IMR-90 (cell line): ENCODE measurements around the gene ZKSCAN8. TPM values are rescaled to one million over a fixed set of nuclear protein-coding genes. Genes with fewer than 3 reads are reported as not detected.
A peak's percentile ranks its signal among the peaks of the same experiment; 100 is the strongest.

Source experiments
- ATAC-seq: fragments of 200-7000 bp; cut with Tn5 transposase; 2 replicates; pipeline ENCODE4 v1.9.1; 2020; ENCODE audit warnings: low read depth, mild to moderate bottlenecking, moderate library complexity
- BruUV-seq: library from RNA; stranded (reverse); fragments of 400-500 nt; replicated peaks from 2 replicates; lab custom pipeline; 2021; lab: Mats Ljungman, UMichigan
- CTCF ChIA-PET: fragments of 300-600 bp; formaldehyde crosslinking; extraction: SDS; loops from one replicate; lab custom pipeline; 2021; ENCODE audit warnings: antibody characterized with exemption; lab: Yijun Ruan, JAX
- POLR2A ChIA-PET: fragments of 300-600 bp; sonication (Branson Sonifier 250); formaldehyde crosslinking; loops from one replicate; lab custom pipeline; 2022; ENCODE audit warnings: antibody characterized with exemption; ENCODE audit not compliant: unreplicated experiment; lab: Charles Lee
- DNase-seq: peaks from one replicate; pipeline ENCODE4 v3.0.0; 2013
- H2AFZ ChIP-seq: replicated peaks from 2 replicates; pipeline ENCODE3; 2013; ENCODE audit warnings: low read length, mild to moderate bottlenecking; ENCODE audit not compliant: poor library complexity
- H2AK5ac ChIP-seq: 2 replicates; pipeline ENCODE4 v1.6.1; 2013; ENCODE audit warnings: low read depth, low read length, inconsistent platforms
- H2AK9ac ChIP-seq: replicated peaks from 2 replicates; pipeline ENCODE3; 2013; ENCODE audit warnings: mild to moderate bottlenecking, low read depth, low read length, moderate library complexity; ENCODE audit not compliant: poor library complexity
- H2BK120ac ChIP-seq: 2 replicates; pipeline ENCODE4 v1.6.1; 2013; ENCODE audit warnings: low read depth, low read length, inconsistent platforms
- H2BK15ac ChIP-seq: 3 replicates; pipeline ENCODE4 v1.6.1; 2013; ENCODE audit warnings: low read depth, low read length, inconsistent platforms
- H2BK20ac ChIP-seq: 2 replicates; pipeline ENCODE4 v1.6.1; 2013; ENCODE audit warnings: low read depth, mild to moderate bottlenecking, inconsistent platforms, low read length, moderate library complexity
- H2BK5ac ChIP-seq: 2 replicates; pipeline ENCODE4 v1.6.1; 2013; ENCODE audit warnings: mild to moderate bottlenecking, low read depth, low read length, inconsistent platforms; ENCODE audit not compliant: poor library complexity, severe bottlenecking
- H3K14ac ChIP-seq: replicated peaks from 2 replicates; pipeline ENCODE4 v1.6.1; 2013; ENCODE audit warnings: low read depth, low read length, inconsistent platforms
- H3K18ac ChIP-seq: 2 replicates; pipeline ENCODE4 v1.6.1; 2013; ENCODE audit warnings: low read depth, low read length, control low read depth
- H3K23ac ChIP-seq: 2 replicates; pipeline ENCODE4 v1.6.1; 2013; ENCODE audit warnings: low read depth, low read length, inconsistent platforms
- H3K27ac ChIP-seq: 2 replicates; pipeline ENCODE4 v1.5.1; 2013; ENCODE audit warnings: mild to moderate bottlenecking, control low read depth, low read length; ENCODE audit not compliant: insufficient read depth
- H3K27me3 ChIP-seq: 2 replicates; pipeline ENCODE4 v1.6.1; 2013; ENCODE audit warnings: low read length; ENCODE audit not compliant: control insufficient read depth, insufficient read depth
- H3K36me3 ChIP-seq: 2 replicates; pipeline ENCODE4 v1.6.1; 2013; ENCODE audit warnings: low read length, mixed read lengths; ENCODE audit not compliant: control insufficient read depth, insufficient read depth
- H3K4ac ChIP-seq: 2 replicates; pipeline ENCODE4 v1.6.1; 2013; ENCODE audit warnings: low read depth, low read length, inconsistent platforms
- H3K4me1 ChIP-seq: 2 replicates; pipeline ENCODE4 v1.6.1; 2013; ENCODE audit warnings: low read length, mixed read lengths; ENCODE audit not compliant: control insufficient read depth, insufficient read depth
- H3K4me2 ChIP-seq: 2 replicates; pipeline ENCODE4 v1.6.1; 2013; ENCODE audit warnings: low read depth, mild to moderate bottlenecking, control low read depth, low read length, moderate library complexity
- H3K4me3 ChIP-seq: 2 replicates; pipeline ENCODE4 v1.5.1; 2013; ENCODE audit warnings: low read depth, mild to moderate bottlenecking, control low read depth, low read length, moderate library complexity; ENCODE audit not compliant: insufficient read depth
- H3K56ac ChIP-seq: 2 replicates; pipeline ENCODE4 v1.6.1; 2013; ENCODE audit warnings: low read length, inconsistent platforms; ENCODE audit not compliant: insufficient read depth; ENCODE audit errors: extremely low read depth
- H3K79me1 ChIP-seq, 2 experiments: 2 replicates each; pipeline ENCODE4 v1.6.1; 2013; ENCODE audit warnings: low read length in 2 of 2, inconsistent platforms in 1 of 2, low read depth in 1 of 2
- H3K9ac ChIP-seq: 2 replicates; pipeline ENCODE4 v1.6.1; 2013; ENCODE audit warnings: low read depth, low read length, control low read depth
- H3K9me1 ChIP-seq: 2 replicates; pipeline ENCODE4 v1.6.1; 2013; ENCODE audit warnings: low read length, inconsistent platforms; ENCODE audit not compliant: insufficient read depth
- H3K9me3 ChIP-seq: 2 replicates; pipeline ENCODE4 v1.6.1; 2013; ENCODE audit warnings: low read length; ENCODE audit not compliant: control insufficient read depth, insufficient read depth
- H4K20me1 ChIP-seq: 2 replicates; pipeline ENCODE4 v1.6.1; 2013; ENCODE audit warnings: low read length, inconsistent platforms; ENCODE audit not compliant: insufficient read depth
- H4K5ac ChIP-seq: 2 replicates; pipeline ENCODE4 v1.6.1; 2013; ENCODE audit warnings: mild to moderate bottlenecking, low read depth, low read length, control low read depth
- H4K8ac ChIP-seq, 2 experiments: 2 replicates each; pipeline ENCODE4 v1.6.1; 2013; ENCODE audit warnings: low read depth in 2 of 2, low read length in 2 of 2, control low read depth in 1 of 2, inconsistent platforms in 1 of 2
- H4K91ac ChIP-seq: 2 replicates; pipeline ENCODE4 v1.6.1; 2013; ENCODE audit warnings: low read depth, low read length, inconsistent platforms; ENCODE audit not compliant: insufficient read depth
- CHD1 ChIP-seq: IDR thresholded peaks from 2 replicates; pipeline ENCODE4 v1.6.1; 2012; ENCODE audit warnings: low read depth, low read length, improper control_type of control experiment
- POLR2A ChIP-seq: IDR thresholded peaks from 2 replicates; pipeline ENCODE4 v1.6.1; 2012; ENCODE audit warnings: mild to moderate bottlenecking, low read depth, low read length
- RAD21 ChIP-seq: IDR thresholded peaks from 2 replicates; pipeline ENCODE4 v1.6.1; 2012; ENCODE audit warnings: low read length, improper control_type of control experiment
- RCOR1 ChIP-seq: IDR thresholded peaks from 2 replicates; pipeline ENCODE4 v1.6.1; 2012; ENCODE audit warnings: mild to moderate bottlenecking, low read length, improper control_type of control experiment; ENCODE audit not compliant: insufficient replicate concordance
- RFX5 ChIP-seq: IDR thresholded peaks from 2 replicates; pipeline ENCODE4 v1.8.0; 2012; ENCODE audit warnings: low read depth, mild to moderate bottlenecking, low read length, moderate library complexity
- WGBS, 2 experiments: methylation state at CpG; one replicate each; pipeline versions ENCODE4 v1.1.5 to v1.1.7; 2013; ENCODE audit warnings: missing lambda C conversion rate in 2 of 2; ENCODE audit not compliant: insufficient read length in 1 of 2; ENCODE audit errors: extremely low coverage in 2 of 2; 5-methylcytosine and 5-hydroxymethylcytosine counted together
- dilution Hi-C: fragments of 300-500 bp; cut with HindIII; formaldehyde crosslinking; loops from one replicate; pipeline ENCODE4 v1.14.3; 2018; ENCODE audit warnings: low sequenced_read_pairs; ENCODE audit not compliant: unreplicated experiment
- in situ Hi-C: fragments of 300-500 bp; cut with MboI; formaldehyde crosslinking; loops from 3 replicates; pipeline ENCODE4 v1.14.3; 2019; ENCODE audit warnings: low sequenced_read_pairs, inconsistent platforms, mixed read lengths
- intact Hi-C: fragments of 100-400 bp; cut with micrococcal nuclease; formaldehyde crosslinking; loops from 2 replicates; pipeline ENCODE4 v1.10.0; 2022
- polyA plus RNA-seq, 3 experiments: library from polyadenylated mRNA; depleted of rRNA; stranded (reverse); fragments of >200 nt; gene quantifications; 2 replicates each; pipeline ENCODE4 v1.2.3, GENCODE V29; 2012; ENCODE audit warnings: low replicate concordance in 1 of 3
- total RNA-seq: library from RNA; depleted of rRNA; stranded (reverse); fragments of >200 nt; gene quantifications from 2 replicates; pipeline ENCODE4 v1.2.3, GENCODE V29; 2012
- TF ChIP-seq, protein P1 (sequence below): fragments of 150-350 bp; IDR thresholded peaks from 2 replicates; pipeline ENCODE4 v1.6.1; 2016; ENCODE audit warnings: low read depth, mild to moderate bottlenecking, low read length, moderate library complexity, borderline replicate concordance

ZKSCAN8 gene
- total and polyA plus RNA-seq, 2 of the 4 experiments (the other 2 are of a cell fraction): 8.3 to 22.8 TPM

DNA sequence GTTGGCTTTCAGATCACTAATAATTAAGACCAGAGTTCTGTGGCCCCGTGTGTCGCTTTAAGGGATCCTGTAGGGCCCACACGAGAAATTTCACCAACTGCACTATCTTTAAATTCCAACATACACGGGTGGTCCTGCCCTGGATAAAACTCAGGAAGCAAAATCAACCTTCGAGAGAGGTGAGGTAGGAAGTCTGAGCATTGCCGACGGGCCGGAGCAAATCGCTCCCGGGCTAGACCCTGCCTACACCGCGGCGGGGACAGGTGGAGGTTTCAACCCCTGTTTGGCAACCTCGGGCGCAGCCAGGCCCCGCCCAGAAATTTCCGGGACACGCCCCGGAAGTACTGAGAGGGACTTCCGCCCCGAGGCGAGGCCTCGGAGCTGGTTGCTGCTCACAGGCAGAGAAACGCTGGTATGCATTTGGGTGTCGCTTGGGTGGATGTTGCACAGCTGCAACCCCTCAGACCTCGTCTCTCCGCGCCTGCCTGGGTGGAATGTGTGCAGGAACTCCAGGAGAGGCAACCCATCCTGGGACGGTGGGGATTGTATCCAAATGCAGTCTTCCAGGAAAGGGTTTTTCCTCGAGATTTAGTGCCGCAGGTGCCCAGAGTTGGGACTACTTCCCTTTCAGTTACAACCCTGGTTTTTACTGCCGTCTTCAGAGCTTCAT lies 19.9 kb downstream of the ZKSCAN8 start:
- ChIA-PET POLR2A (no interaction called here), CTCF (no interaction called here)
- Histone ChIP-seq H2BK5ac (peak overlapping the region; percentile 10), H3K4ac (peak overlapping the region; percentile 92), H4K20me1 (no peaks in the 10 kb centered on the region), H3K56ac (peak overlapping the region; percentile 33; the same call in 1 of the 2 replicates), H2BK120ac (peak overlapping the region; percentile 53), H3K18ac (no peak overlapping the region), H3K36me3 (peaks cover 2% of the 10 kb centered on the region; the same call in 1 of the 2 replicates), H2AK5ac (no peak overlapping the region), H2AK9ac (peak overlapping the region; percentile 79), H4K91ac (peak overlapping the region; percentile 71; the same call in 1 of the 2 replicates), H2AFZ (peak overlapping the region; percentile 94), H3K27ac (peak overlapping the region; percentile 22), H2BK20ac (no peak overlapping the region), H3K9me1 (no peaks in the 10 kb centered on the region), H2BK15ac (no peak overlapping the region), H3K4me2 (peak overlapping the region; percentile 86), H3K9me3 (no peaks in the 10 kb centered on the region), H4K5ac (peak overlapping the region; percentile 66), H3K27me3 (no peaks in the 10 kb centered on the region), H3K4me1 (no peaks in the 10 kb centered on the region), H3K9ac (peak overlapping the region; percentile 43), H3K79me1 (peaks cover 0 to 6% of the 10 kb centered on the region in 2 experiments; a peak in 1 of 4 replicates), H4K8ac (peak overlapping the region; percentile 61 to 96), H3K23ac (peak overlapping the region; percentile 76; the same call in 1 of the 2 replicates), H3K4me3 (peak overlapping the region; percentile 43), H3K14ac (peak overlapping the region; percentile 99)
- intact Hi-C loops: loop anchor here (5.0 kb wide), 1 partner anchor 46 kb away; no protein-coding TSS in a partner anchor
- DNase-seq (peak; percentile 68), ATAC-seq (peak; percentile 95)
- 3% methylated on average over 16 of the region's 32 CpGs; no CpG with 5 or more reads in 1 of the 2 experiments for WGBS, 2 experiments
- TF ChIP-seq CHD1 (no peak), POLR2A (peak; percentile 37; the same call in 1 of the 2 replicates), RAD21 (no peak), RCOR1 (no peak), RFX5 (no peak)
- TF ChIP-seq, protein P1, sequence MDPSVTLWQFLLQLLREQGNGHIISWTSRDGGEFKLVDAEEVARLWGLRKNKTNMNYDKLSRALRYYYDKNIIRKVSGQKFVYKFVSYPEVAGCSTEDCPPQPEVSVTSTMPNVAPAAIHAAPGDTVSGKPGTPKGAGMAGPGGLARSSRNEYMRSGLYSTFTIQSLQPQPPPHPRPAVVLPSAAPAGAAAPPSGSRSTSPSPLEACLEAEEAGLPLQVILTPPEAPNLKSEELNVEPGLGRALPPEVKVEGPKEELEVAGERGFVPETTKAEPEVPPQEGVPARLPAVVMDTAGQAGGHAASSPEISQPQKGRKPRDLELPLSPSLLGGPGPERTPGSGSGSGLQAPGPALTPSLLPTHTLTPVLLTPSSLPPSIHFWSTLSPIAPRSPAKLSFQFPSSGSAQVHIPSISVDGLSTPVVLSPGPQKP: peak; percentile 49; the same call in 1 of the 2 replicates
- BruUV-seq: no TSS peak
- dilution Hi-C loops: no loop called here
- in situ Hi-C loops: no loop called here
